Measurements from ENCODE around the gene KRT74. TPM values are rescaled to one million over a fixed set of nuclear protein-coding genes. Genes with fewer than 3 reads are reported as not detected.
"Not testable (repeated sequence)": the region's sequence is repeated elsewhere in the genome, so short reads cannot be mapped to it uniquely, and the experiment has no call there.

Gene KRT74
- total RNA-seq, 2 experiments from 2014 or later, result not detected

- no TSS peak for BruUV-seq (replicated peaks)
- ChIA-PET CTCF (ENCODE audit: unreplicated experiment) (no interaction called here), POLR2A (no interaction called here)
- H3K9me2 ChIP-seq (ENCODE audit: insufficient read depth, low read length), result no peaks in the 10 kb centered on the region
- no peaks in the 10 kb centered on the region for H4K20me1 ChIP-seq (ENCODE audit: insufficient read depth, low read length)
- H3K36me3 ChIP-seq (ENCODE audit: insufficient read depth, low read length), result no peaks in the 10 kb centered on the region
- no peaks in the 10 kb centered on the region for H3K9me3 ChIP-seq (ENCODE audit: low read length)
- no peak overlapping the region for H3K4me3 ChIP-seq (ENCODE audit: low read depth, low read length, poor library complexity, severe bottlenecking)
- H3K4me2 ChIP-seq (ENCODE audit: low read length), result no peak overlapping the region
- no peaks in the 10 kb centered on the region for H3K4me1 ChIP-seq (ENCODE audit: insufficient read depth, low read length, poor library complexity, severe bottlenecking)
- H3K27ac ChIP-seq (ENCODE audit: low read depth, low read length, poor library complexity, severe bottlenecking), result no peak overlapping the region
- intact Hi-C loops (cut with micrococcal nuclease; ENCODE audit: unreplicated experiment), result no loop called here
- no peaks in the 10 kb centered on the region for H3K79me2 ChIP-seq (ENCODE audit: insufficient read depth, low read depth, low read length)
- TF ChIP-seq EZH2phosphoT487 (IDR thresholded peaks at IDR 0.05; ENCODE audit: borderline replicate concordance, low read depth, low read length) (no peak), CTCF (conservative IDR thresholded peaks at IDR 0.05; ENCODE audit: low read length) (no peak)
- no peak for DNase-seq (ENCODE audit: low spot score)
- H2AFZ ChIP-seq (ENCODE audit: low read length), result no peak overlapping the region
These were observed 26.4 kb upstream of the KRT74 start for GRCh38 chr12:52600071-52600470.

GRCh38 chr12:52598966-52599365 lies 25.3 kb upstream of the KRT74 start:
- Histone ChIP-seq H3K36me3 (ENCODE audit: insufficient read depth, low read length) (no peaks in the 10 kb centered on the region), H4K20me1 (ENCODE audit: insufficient read depth, low read length) (no peaks in the 10 kb centered on the region), H3K4me2 (ENCODE audit: low read length) (no peak overlapping the region), H3K79me2 (ENCODE audit: insufficient read depth, low read depth, low read length) (no peaks in the 10 kb centered on the region), H3K4me3 (ENCODE audit: low read depth, low read length, poor library complexity, severe bottlenecking) (no peak overlapping the region), H3K9me3 (ENCODE audit: low read length) (no peaks in the 10 kb centered on the region), H3K4me1 (ENCODE audit: insufficient read depth, low read length, poor library complexity, severe bottlenecking) (no peaks in the 10 kb centered on the region), H2AFZ (ENCODE audit: low read length) (no peak overlapping the region), H3K9me2 (ENCODE audit: insufficient read depth, low read length) (no peaks in the 10 kb centered on the region), H3K27ac (ENCODE audit: low read depth, low read length, poor library complexity, severe bottlenecking) (no peak overlapping the region)
- ChIA-PET POLR2A (no interaction called here), CTCF (ENCODE audit: unreplicated experiment) (no interaction called here)
- DNase-seq (ENCODE audit: low spot score), result no peak
- intact Hi-C loops (cut with micrococcal nuclease; ENCODE audit: unreplicated experiment), result no loop called here
- BruUV-seq (replicated peaks), result no TSS peak
- no peak for TF ChIP-seq EZH2phosphoT487 (IDR thresholded peaks at IDR 0.05; ENCODE audit: borderline replicate concordance, low read depth, low read length)
- TF ChIP-seq CTCF (conservative IDR thresholded peaks at IDR 0.05; ENCODE audit: low read length), result no peak

GRCh38 chr12:52594237-52594636 lies 20.6 kb upstream of the KRT74 start:
- H4K20me1 ChIP-seq (ENCODE audit: insufficient read depth, low read length); H3K4me3 ChIP-seq (ENCODE audit: low read depth, low read length, poor library complexity, severe bottlenecking); H3K4me2 ChIP-seq (ENCODE audit: low read length); CTCF ChIA-PET (ENCODE audit: unreplicated experiment); H3K27ac ChIP-seq (ENCODE audit: low read depth, low read length, poor library complexity, severe bottlenecking); H3K9me2 ChIP-seq (ENCODE audit: insufficient read depth, low read length); H3K36me3 ChIP-seq (ENCODE audit: insufficient read depth, low read length); intact Hi-C loops (cut with micrococcal nuclease; ENCODE audit: unreplicated experiment); H3K4me1 ChIP-seq (ENCODE audit: insufficient read depth, low read length, poor library complexity, severe bottlenecking); H2AFZ ChIP-seq (ENCODE audit: low read length); H3K9me3 ChIP-seq (ENCODE audit: low read length); POLR2A ChIA-PET; H3K79me2 ChIP-seq (ENCODE audit: insufficient read depth, low read depth, low read length); DNase-seq (ENCODE audit: low spot score); BruUV-seq (replicated peaks): not testable (repeated sequence)
